NCI-H460 (cell line): ENCODE results near the gene KCNIP2. TPM values are rescaled to one million over a fixed set of nuclear protein-coding genes. Genes with fewer than 3 reads are reported as not detected.

Experiments
- DNase-seq: peaks from one replicate; pipeline ENCODE4 v3.0.0-alpha.2; 2016; ENCODE audit warnings: low read depth; ENCODE audit errors: extremely low read depth
- total RNA-seq: library from RNA; depleted of rRNA; stranded (reverse); fragments of >200 nt; shearing (Covaris generic); gene quantifications from 2 replicates; pipeline ENCODE4 v1.2.3, GENCODE V29; 2014; rRNA removed

The KCNIP2 gene
- total RNA-seq, 1 experiment from 2014 or later, result 2.0 TPM

DNA sequence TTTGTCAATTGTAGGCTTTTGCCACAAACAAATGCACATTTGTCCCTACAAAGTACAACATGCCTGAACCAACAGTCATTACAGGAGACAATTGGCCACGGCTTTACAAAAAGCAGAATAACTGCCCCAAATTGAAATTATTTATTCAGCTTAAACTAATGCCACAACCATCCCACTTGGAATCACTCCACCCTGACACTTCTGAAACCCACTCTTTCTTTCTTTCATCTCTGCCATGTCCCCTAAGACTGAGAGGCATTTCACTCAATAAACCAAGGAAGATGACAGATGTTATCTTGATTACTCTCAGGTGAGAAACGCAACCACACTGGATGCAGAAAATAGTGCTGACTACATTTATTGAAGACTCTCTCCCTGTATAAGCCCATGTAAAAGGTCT lies 57.8 kb downstream of the KCNIP2 start:
- no peak for DNase-seq

DNA sequence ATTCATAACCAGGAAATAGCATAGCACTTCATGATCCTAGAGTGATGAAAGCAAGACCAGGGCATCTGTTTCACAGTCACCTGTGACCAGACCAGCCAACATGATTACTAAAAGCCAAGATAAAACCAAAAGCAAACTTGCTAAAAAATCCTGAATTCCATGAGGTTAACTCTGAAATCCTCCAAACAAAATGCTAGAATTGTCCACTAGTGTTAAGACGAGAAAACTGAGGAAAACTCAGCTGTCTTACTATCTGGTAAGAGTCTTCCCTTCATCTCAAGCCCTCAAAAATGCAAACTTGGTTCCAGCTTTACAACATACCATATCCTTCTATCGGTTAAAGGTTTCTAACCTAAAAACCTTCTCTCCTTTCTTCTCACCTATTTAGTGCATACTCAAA lies 59.0 kb downstream of the KCNIP2 start:
- no peak for DNase-seq

DNA sequence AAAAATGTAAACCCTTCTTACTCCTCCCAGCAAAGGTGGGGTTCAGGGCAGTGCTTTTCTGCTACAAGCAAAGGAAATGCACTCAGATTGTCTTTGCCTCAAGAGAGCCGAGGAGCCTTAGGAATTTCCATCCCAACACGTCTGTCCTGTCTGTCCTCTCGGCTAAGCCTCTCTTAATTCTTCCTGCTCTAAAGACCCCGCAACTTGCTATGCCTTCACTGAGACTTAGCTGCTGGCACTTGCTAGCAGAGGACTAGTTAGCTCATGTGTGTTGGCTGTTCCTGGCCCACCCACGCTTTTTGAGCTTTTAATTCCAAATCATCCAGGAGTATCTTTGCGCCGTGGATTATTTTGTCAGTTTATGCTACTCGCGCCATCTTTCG lies 59.9 kb downstream of the KCNIP2 start:
- no peak for DNase-seq

DNA sequence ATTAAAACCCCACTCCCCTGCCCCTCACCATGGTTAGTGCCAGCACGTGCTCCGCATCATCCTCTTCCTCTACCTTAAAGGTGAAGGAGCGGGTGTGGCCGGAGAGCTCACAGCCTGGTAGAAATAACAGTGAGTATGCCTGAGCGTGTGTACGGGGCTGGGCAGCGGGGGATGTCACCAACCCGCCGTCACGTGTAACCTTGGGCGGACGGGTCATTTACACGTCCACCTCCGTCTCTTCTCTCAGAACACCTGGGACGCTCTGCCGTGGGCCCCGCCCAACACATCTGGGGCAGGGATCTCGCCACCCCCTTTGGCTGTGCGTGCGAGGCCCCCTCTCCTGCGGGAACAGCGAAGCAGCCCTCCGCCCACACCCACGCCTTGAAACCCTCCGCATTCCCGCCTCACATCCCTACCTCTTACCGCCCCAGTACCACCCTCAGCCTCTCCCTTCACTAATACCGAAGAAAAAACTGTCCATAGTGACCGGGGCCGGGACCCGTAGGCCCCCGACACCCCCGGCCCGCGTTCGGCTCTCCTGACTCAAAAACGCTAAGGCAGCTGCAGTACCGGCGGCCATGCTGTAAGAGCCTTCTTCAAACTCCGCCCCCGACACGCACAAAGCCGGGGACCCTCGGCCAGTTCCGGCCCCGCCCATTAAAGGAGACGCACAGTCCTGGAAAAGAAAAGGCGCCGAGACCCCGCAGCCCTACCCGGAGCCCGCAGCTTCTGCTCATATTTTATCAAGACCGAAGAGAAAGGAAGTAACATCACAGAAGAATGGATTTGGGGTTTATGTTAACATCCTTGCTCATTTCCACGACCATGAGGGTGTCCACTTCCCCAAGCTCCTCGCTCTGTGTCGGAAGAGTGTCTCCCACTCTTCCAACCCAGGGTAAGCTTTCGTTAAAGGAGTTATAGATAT lies 60.5 kb downstream of the KCNIP2 start, which contains the start of gene NPM3:
Gene NPM3, minus strand, starts transcription at position 636 of the 925 bp plus-strand sequence. Its CDS starts 56 bp downstream, at position 580.
- DNase-seq, result peak; percentile 82

DNA sequence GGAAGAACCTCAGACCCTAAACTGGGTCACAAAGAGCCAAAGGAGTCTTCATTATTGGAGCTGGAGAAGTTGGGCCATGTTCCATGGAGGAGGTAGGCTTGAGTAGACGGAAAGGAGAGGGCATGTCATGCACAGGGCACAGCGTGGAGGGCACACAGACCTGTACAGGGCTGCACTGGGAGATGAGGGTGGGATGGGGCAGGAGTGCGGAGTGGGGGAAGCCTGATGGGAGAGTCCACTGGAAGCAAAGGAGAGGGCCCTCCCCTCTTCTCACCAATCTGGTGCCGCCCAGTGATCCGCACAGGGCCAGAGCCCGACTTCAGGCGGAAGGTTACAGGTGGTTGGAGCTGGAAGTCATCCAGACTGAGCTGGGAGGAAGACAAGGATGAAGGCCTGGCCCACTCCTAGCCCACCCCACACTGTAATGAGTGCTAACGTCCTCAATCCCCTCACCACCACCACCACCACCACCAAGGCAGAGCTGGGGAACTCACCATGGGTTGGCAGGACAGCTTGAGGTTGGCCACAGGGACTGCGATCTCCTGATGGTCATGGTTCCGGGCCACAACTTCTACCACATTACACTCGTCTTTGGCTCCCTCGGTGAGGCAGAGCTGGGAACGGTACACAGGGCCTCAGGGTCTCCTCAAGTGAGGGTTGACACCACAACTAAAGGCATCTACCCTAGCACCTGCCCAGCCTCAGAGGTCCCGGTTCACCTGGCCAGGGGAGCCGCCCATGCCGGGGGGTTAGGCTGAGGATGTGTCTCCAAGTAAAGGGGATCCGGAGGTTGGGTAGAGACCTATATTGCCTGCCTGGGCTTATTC lies 61.4 kb downstream of the KCNIP2 start:
- DNase-seq, result no peak

DNA sequence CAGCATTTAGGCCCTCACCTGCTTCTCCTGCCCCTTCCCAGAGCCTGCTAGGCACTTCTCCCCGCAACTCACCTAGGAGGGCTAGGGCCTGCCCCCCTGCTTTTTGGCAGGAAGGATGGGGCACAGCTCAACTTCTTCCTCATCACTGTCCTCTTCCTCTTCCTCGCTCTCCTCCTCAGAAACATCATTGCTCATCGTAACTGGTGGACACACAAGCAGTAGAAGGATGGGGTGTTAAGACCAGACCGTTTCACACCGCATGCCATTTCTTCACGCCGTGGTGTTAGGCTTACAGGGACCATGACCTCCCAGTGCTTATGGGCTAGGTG lies 62.0 kb downstream of the KCNIP2 start:
- no peak for DNase-seq

DNA sequence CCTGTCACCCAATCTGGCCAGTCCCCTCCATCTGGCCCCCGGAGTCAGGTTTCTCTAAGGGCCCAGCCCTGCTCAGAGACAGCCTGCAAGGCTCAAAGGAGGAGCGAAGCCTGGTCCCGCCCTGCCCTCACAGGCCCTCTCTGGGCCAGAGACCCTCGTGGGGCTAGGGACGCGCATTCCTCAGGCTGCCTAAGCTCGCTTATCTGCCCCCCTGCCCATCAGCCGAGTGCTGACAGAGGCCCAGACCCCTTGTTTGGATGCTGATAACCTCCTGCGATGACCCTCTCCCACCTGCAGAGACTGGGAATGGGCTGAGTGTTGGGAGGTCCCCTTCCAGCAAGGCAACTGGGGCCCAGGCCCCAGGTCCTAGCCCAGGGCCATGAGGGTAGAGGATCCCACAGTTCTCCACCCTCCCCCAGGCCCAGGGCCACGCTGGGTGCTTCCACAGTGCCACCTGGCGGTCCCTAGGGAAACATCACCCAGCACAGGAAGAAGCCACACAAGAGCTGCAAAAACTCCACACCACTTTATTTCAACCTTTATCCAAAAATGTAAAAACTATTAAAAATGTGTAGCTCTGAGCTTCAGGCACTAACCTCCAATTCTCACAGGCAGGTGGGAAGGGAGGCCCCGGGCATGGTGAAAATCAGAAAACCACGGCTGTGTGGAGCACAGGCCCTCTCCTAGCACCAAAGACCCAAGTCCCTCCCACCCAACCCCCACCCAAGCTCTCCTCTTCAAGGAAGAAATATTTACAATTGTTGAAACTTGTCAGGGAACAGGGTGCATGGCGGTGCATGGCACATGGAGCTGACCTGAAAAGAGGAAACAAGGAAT lies 62.6 kb downstream of the KCNIP2 start:
- peak; percentile 64 for DNase-seq

DNA sequence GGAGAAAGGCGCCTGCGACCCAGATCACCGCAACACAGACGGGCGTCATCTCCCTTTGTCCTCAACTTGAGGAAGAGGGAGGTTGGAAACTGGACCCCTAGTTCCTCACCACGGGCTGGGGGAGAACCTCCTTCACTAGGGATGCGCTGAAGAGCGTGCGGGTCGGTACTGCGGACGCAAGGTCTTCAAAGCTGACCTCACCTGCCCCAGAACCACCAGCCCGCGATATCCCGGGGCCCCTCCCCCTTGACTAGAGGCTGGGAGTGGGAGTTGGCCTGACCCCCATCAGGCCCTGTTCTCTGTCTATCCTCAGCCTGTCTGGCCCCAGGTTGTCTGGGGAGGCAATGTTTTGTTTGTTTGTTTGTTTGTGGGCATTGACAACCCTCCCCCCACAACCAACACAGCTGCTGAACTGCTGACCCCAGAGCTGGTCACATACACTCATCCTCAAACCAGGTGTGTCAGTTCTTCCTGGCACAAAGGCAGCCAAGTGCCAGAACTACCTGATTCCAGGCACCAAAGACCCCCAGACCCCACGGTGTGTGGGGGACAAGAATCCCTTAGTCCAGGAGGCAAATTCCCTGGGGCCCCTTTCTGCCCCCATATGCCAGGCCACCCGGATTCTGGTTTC lies 63.3 kb downstream of the KCNIP2 start:
- DNase-seq, result no peak

DNA sequence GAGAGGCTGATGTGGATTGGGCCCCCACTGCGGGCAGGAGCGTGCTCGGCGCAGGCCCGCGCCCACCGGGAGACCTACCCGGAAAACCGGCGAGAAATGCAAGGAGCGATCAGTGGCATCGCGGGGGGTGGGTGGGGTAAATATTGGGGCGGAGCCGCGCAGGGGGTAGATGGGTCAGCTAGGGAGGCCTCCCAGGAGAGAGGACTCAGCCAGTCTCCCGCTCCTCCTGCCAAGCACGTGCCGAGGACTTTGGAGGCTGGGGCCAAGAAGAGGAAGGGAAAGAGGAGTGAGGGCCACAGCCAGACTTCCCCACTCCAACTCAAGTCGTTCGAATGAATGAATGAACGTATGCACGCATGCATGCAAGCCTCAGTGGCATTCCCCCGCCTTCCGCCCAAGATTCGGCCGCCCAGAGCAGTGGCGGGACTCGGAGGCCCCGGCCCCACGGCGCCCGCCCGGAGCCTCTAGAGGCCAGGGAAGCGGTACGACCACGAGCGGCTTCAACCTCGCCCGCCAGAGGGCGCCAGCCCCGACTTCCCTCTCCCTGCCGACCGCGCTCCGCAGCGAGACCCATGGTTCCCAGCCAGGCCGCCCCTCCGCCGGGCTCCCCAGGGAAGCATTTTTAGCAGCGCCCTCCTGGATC lies 63.9 kb downstream of the KCNIP2 start:
- peak; percentile 62 for DNase-seq

DNA sequence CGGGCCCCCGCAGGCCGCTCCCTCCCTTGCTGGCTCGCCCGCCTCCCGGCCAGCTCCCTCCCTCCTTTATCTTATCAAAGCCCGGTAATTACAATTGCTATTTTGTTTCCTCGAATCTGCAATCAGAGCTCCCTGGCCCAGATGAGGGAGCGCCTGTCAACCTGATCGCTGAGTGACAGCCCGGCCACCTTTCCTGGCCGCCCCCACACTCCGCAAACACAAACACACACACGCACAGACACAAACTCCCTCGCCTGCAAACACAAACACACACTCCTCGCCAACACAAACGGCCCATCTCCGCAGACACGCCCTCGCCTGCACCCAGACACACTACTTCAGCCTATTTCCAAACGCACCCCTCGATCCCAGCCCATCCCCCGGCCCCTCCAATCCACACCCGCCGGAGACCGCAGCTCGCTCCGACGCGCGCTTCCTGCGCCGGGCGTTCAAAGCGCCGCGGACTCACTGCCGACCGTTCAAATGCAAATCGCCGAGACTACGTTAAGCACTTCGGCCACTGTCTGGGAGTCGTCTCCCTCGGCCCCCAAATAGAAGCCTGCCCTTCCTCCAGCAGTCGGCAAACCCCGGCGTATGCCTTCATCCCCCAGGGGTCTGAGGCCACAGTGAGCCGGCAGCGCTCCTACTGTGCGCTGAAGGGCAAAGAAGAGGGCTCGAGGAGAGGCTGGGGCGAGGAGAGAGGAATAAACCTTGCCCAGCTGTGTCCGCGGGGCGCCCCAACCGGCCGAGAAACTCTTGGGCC lies 64.6 kb downstream of the KCNIP2 start:
- DNase-seq, result no peak

DNA sequence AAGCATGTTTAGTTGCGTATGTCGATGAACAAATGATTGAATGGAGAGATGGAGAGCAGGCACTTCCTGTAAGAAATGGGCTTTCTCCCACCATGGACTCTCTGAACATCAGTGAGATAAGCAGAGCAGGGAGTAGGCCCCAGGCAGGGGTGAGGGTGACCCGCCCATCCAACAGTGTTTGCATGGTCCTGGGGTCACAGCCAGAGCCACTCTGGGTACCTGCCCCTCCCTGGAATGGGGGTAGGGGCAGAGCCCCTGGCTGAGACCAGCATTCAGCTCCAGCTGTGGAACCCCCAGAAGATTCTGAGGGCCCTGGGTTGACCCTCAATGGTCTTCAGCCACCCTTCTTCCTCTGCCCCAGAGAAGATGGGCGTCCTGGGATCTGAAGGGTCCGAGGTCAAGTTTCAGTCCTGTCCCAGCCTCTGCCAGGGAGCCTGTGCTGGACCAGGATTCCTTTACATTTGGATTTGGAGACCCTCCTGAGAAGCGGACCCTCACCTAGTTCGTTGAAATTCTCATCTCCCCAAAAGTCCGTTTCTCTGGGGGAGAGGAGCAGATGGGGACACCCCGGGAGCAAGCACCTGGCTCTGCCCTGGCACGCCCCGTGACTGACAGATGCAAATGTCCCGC lies 65.3 kb downstream of the KCNIP2 start:
- DNase-seq, result no peak

DNA sequence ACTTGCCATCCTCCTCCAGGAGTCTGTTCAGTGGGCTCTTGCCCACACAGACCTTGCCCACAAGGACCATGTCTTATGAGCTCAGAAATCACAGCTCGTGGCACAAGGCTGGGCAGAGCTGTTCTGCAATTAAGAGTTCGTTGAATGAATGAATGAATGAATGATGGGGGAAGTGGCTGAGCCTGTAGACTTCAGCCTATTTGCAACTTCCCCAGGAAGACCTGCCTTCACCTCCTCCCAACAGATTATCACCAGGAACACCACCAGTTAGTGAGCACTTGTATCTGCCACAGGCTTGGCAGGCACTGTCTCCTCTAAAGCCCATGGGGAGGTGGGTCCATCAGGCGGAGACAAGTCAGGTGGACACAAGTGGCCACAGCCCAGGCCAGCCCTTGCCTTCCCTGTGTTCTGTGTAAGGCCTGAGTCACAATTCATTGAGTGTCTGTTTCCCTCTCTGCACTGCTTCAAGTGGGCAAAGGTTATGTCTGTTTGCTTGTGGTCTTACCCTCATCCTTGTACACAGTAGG lies 65.9 kb downstream of the KCNIP2 start:
- DNase-seq, result no peak

DNA sequence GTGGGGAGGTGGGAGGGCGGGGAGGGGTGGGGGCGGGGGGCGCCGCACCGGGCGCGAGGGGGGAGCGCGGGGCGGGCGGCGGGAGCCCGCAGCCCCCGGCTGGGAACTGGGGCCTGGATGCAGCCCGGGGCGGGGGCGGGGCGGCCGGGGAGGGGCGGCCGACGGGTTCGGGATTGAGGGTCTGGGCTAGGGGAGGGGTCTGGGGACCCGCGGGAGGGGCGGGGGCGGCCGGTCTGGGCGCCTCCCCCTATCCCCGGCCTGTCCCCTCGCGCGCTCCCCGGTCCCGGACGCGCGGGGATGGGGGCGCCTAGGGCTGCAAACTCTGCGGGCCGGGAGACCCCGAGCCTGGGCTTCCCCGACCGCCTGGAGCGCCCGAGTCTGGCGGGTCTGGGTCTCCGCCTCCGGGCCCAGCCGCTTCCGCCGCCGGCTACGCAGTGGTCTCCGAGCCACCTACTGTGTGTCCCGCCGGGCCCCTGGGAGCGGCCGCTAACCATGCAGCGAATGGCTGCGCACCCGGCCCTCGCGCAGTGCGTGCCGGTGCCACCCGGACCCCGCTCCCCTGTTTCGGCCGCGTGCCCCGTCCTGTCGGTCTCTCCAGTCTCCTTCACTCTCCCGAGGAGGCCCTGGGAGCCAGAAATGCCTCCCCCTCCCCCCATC lies 67.3 kb downstream of the KCNIP2 start:
- DNase-seq, result no peak

Other genes starting within 250 kb of the KCNIP2 start
- 13.1 and 23.7 TPM in 2 replicates for gene FBXW4, start 148.6 kb downstream of the KCNIP2 start, total RNA-seq
- gene FGF8, start 67.7 kb downstream of the KCNIP2 start, total RNA-seq, result 0.37 TPM in 1 of 2 replicates, not detected in the other
- gene NPM3, start 60.4 kb downstream of the KCNIP2 start, total RNA-seq, result 170 and 199 TPM in 2 replicates
- gene OGA, start 25.4 kb downstream of the KCNIP2 start, total RNA-seq, result 79.9 and 96.2 TPM in 2 replicates
- gene ARMH3, start 212.4 kb upstream of the KCNIP2 start, total RNA-seq, result 6.6 and 7.9 TPM in 2 replicates
- 16.7 and 19.5 TPM in 2 replicates for gene HPS6, start 221.5 kb upstream of the KCNIP2 start, total RNA-seq